ENCODE results near the gene ANKRD44.

Gene ANKRD44

DNA sequence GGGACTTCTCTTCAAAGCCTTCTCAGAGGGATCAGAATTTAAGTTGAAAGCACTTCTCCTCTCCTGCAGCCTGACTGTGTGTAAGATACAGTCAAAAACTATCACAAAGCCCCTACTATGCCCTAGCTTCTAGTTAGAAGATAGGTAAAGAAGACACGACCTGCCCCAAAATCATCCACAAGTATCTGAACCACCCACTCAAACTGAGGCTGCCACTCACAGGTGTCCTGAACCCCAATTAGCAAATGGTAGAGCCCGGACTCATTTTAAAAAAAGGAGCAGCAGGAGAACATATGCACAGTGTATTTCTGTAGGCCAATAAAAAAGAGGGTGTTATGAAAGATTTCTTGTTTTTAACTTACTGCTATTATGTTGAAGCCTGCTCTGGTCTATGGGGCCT, 74.4 kb downstream of the ANKRD44 start:
- DNase-seq, result no peak

DNA sequence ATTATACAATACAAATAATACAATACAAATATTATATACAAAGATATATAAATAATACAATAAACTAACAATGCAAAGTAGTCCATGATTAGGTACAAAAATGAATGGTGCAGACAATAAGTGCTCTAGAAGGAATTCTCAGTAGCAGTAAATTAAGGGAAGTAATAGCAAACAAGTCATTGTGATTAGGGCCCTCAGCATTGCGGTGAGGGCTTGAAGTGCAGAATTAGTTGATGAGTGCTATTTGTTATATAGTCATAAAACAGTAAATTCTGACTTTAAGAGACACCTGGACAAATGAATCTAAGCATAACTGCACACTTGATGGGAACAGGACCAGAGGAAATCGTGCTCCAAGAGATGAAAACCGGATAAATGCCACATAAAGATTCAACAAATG, 74.9 kb downstream of the ANKRD44 start:
- no peak for DNase-seq

DNA sequence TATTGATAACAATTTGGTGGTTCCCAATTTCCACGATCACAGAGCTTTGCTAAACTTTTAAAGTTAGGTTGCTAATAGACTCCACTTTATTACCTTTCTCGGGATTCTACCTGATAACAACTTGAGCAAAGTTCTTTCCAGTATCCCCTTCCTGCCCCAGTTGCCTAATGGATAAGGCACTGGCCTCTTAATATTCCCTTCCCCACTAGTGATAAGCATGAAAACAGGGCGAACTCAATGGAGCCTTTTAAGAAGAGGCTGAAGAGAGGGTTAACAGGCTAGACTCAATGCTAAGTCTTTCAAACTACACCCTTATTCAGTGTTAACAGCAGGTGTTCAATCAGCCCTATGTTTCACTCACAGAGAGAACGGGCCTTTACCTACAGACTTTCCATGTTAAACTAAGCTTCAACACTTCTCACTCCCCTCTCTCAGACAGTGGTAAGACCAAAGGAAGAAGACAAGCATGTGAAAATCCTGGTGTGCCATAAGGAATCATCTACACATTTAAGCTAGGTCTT, 75.8 kb downstream of the ANKRD44 start:
- DNase-seq, result no peak

DNA sequence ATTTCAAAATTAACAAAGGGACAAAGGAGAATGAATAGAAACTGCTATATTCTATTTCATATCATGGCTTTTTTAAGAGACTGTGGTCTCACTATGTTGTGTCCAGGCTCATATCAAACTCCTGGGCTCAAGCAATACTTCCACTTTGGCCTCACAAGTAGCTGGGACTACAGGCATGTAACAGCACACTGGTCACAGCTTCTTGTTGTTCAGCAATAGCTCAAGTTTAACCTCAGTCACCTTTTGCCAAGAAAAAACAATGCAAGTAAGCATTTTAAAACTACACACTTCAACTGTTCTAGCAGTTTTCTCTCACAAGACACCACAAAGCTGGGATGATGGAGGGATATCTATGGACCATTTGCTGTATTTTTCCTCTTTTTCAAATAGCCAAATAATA, 77.1 kb downstream of the ANKRD44 start:
- DNase-seq, result no peak

DNA sequence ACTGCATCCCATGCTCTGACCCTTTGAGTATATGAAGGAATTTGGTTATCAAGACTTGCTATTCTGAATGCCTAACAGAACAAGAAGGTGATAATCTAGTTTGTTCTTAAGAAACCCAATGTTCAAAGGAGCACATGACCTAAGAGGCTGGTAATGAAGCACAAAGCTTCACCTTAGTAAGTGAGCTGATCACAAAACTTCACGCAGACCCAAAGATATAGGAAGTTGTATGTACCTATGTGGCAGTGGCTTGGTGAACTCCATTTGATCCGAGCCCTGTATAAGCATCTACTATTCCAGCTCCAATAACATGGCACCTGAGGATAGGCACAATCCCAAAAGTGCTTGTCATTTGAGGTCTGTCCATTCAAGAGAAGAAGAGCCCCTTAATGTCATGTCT, 78.6 kb downstream of the ANKRD44 start:
- no peak for DNase-seq

DNA sequence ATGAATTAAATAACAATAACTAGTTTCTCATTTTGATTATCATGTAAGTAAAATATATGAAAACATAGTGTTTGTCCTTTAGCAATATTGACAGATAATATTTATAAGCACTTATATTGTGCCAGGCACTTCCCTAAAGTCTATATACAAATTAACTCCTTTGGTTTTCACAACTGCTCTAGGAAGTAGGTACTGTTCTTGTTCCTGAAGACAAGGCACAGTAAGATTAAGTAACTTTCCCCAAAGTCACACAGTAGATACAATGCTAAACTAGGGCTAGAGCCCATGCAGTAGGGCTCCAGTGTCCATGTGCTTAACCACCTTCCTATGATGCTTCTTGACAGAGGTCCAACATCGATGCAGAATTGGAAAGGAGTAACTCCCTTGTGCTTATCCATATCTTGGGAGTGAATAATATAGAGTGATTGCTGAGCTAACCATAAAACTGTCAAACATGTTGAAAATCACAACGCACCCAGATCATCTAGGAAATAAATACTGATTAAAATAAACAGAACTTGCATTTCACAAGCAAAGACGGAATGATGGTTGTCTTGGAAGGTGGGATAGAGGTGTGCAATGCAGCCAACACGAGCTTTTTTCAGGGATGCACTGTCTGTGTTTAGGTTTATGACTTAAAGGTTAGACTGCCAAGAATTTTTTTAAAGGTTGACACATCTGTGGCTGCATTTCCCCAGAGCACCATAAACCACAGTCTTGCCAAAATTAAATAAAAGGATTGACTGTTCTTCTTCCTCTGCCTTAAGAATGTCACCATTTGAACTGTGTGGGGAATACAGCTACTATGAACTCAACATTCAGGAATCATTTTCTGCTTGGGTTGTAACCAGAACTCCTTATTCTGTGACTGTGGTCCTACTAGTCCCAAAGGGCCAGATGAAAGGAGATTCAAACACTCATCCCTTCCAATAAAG, 80.8 kb downstream of the ANKRD44 start:
- no peak for DNase-seq

DNA sequence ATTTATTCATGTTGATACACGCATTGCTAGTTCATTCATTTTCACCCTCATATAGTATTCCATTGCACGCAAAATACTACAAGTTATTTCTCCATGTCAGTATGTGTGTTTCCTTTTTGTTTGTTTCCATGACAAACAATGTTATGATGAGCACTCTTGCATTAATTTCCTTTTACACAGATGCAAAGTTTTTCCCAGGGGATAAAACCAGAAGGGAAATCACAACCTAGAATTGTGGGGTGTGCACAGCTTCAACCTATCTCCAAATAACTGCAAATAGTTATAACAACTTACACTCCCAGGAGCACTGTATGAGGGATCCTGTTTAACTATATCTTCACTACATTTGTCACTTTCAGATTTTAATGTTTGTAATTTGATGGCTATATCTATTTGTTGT, 87.1 kb downstream of the ANKRD44 start:
- DNase-seq, result no peak

DNA sequence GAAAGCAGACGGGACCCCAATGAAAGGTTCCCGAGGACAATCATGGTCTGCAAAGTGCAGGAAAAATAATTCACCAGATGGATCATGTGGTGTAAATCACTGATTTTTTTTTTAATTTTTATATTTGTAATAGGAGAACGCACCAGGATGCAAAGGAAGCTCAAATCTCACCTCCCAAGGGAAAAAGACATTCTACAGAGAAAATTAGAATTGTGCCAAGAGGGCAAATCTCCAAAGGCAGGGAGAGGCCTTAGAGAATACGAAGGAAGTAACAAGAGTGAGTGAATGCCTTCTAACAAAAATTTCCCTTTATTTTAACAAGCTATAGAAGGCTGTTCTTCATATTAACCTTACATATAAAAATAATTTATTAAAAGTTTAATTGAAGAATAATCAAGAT, 90.9 kb downstream of the ANKRD44 start:
- no peak for DNase-seq

DNA sequence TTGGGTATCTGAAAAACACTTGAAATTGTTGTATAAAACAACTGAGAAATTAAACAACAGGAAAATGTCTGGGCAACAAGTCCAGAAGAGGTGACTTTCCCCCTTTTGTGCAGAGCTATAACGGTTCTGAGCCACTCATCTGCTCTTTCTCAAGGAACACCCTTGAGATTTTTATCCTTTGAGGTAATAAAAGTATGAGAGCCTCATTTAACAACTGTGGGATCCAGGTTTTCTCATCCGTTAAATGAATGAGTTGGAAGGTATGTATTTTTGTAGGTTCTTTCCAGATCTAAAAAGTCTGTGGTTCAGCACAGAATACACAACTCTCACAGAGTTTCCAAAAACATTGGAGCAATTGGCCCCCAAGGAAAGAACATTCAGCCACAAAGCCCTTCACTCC, 93.0 kb downstream of the ANKRD44 start:
- DNase-seq, result no peak

DNA sequence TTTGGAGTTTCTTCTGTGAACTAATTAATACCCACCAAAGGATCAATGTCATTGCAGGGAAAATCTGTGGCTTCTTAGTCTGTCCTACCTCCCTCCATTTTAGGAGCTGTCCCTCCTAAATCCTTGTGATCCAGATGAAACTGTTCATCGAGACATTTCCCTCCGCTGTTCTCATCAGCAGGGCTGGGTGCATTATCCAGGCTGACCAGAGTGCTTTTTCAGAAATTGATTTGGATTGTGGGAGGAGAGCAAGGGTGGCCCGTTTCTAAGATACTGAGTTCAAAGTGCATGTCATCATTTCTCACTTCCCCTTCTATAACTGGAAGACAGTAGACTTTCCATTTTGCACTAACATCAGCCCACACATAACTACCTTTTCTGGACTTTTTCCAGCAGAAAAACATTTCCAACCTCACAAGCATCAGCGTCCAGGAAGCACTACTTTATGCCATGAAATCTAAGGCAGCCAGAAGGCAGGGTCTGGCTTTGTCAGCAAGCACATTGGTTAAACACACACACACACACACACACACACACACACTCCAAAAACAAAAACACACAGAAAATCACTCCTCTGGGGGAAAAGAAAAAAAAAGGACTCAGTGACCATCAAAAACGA, 94.1 kb downstream of the ANKRD44 start:
- no peak for DNase-seq

DNA sequence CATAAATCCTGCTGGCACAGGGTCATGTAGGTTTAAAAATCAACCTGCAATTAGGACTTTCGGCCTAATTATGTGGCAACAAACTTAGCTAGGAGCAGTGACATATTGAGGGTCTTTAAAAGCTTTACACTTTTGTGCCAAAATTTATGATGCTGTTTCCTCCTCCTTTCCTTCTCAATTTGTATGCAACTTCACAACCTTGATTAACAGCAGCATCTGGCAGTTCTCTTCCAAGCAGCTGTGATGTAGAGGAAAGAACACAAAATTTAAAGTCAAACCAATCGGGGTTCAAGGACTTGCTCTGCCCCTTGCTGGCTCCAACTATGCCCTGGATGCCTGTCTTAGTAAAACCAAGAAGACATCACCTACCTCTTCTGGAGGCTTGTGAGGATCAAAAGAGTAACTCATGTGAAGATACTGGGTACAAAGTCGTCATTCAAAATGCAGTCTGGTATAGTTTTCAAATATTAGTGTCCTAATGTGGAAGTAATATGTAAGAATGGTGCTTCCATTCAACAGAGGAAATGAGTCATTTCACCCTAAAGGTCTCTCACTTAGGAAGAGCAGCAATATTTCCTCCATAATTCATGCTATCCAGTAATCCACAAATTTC, 94.7 kb downstream of the ANKRD44 start:
- DNase-seq, result no peak

DNA sequence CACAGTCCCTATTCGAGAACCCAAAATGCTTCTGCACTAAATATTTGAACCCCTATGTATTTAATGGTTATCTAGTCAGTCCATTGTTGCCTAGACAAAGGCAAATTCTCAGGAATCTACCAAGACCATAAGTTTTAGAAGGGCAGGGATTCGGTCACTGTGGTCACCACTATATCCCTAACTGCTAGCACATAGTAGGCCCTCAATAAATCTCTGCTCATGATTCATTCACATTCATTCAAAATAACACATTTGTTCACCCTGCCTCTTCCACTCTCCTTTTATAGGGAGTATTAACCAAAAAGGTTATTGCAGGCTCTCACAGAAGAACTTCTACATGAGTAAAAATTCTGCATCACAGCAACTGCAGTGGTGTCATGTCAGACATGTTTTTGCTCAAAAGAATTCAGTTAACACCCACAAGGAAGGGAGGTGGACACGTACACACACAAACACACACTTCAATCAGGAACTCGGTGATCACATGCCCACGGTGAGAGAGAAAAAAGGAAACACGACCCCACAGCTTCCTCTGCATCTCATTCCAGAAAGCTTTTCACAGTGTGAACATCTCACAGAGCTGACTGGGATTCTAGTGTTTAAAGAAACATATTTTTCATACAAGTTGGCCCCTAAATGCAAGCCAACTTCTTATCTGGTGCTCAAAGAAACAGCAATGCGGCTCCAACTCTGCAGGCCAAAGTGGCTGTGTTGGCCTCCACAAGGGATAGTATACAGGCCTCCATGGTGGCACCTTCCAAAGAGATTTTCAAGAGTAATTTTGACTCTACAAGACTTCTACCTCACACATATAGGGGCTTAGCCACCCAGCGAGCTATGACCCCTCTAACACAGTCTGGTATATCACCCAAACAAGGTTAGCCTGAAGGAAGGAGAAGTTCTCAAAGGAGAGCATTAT, 98.0 kb downstream of the ANKRD44 start:
- DNase-seq, result no peak

DNA sequence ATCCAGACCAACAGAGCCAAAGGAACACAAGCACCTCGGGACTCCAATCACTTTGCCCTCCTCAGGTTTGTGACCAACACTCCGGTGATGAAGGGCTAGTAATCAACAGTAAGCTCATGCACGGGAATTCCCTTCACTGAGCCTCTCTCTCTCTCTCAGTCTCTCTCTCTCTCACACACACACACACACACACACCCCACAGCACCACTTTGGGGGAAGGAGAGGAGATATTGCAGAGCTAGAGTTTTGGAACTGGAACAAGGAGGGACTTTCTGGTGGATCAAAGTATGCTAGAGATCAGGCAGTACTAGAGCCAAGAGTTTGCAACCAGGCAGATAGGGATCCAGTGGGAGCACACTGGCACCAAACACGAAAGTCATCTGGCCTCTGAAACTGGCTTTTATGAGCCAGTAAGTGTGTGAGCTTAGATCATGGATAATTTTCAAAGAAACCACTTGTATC, 98.7 kb downstream of the ANKRD44 start:
- DNase-seq, result peak; percentile 31

DNA sequence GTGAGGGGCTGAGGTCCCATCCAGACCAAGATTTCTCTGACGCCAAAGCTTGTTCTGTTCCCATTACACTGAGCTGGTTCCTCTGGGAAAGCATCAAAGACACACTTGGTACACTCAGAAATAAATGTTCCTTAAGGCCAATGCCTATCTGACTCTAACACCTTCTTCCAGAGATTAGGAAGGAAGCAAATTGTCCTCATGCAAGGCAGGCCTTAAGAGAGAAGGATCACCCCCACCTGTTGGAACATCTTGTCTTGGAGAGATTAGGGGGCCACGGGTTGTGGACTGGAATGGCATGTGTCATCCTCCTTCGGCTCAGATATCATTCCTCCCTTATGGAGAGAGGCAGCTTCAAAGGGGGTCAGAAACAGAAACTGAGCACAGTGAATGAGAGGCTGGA, 100.2 kb downstream of the ANKRD44 start:
- no peak for DNase-seq

DNA sequence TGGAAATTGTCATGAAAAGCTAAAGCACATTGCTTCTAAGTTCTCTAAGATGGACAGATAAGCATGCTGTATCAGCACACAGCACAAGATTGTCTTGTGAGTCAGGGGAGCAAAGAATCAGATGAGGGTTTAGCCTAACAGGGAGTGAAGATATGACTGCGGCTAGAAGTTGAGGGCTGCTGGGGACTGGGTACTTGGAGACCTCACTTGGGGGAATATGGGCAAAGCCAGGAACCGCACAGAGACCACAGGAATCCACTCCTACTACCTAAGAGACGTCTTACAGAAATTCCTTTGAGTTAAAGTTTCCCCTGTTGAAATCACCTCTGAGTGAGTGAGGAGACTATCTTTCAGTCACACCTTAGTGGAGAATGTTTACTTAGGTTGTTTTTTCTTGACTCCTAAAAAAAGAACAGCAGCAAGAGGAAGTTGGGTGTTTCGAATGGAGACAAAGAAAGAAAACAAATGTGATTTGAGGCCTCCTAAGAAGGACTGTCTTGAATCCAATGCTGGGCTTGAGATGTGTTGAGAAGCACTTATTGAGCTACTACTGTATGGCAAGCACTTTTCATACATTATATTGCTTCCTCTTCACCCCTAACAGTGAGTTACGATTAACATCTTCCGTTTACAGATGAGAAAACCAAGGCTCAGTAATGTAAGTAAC, 100.7 kb downstream of the ANKRD44 start:
- peak; percentile 31 for DNase-seq

DNA sequence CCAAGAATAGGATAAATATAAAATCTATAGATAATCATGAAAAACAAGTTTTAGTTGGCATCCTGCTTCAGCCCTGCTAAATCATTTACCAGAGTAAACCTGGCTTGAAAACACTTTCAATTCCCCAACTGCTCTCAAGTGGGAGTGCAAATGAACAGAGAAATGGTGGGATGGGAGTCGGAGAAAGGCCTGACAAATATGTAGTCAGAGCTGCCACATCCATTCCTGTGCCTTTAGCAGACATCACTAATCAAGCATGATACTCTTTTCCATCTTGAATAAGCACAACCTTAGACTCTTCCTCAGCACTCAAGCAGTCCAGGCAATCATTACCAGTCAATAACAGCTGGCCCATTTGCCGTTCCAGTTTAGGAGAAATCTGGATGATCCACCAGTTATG, 101.3 kb downstream of the ANKRD44 start:
- DNase-seq, result no peak

DNA sequence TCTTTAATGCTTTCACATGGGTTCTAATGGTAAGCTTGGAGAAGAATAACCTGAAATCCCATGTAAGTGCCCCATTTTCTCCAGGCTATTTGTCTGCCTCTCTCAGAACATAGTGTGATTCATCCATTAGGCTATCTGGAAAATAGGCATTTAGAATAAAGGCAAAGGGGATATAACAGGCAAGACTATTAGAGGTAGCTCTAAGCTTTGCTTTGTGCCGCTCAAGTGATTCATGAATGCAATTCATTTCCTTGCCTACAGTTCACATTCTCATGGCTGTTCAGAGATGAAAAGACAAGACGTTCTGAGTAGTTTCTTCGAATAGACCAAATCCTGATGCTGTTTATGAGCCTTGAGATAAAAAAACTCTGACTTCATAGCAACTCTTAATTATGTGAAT, 101.7 kb downstream of the ANKRD44 start:
- no peak for DNase-seq

DNA sequence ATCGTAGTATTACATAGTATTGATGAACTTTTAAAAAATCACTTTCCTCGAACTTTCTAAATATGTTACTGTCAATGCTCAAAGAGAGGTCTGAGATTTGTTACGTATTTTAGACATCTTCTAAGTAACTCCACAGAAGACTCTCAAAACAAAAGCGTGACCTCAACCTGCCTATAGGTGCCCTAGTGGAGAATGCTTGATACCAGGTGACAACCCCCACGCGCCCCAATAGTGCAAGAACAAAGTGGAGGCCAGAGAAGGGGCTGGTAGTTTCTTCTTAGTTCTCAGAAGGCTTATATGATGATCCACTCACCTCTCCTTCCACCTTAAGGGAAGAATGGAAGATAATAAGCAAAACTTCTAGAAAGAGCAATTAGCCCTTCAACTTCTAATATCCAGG, 102.6 kb downstream of the ANKRD44 start:
- no peak for DNase-seq

DNA sequence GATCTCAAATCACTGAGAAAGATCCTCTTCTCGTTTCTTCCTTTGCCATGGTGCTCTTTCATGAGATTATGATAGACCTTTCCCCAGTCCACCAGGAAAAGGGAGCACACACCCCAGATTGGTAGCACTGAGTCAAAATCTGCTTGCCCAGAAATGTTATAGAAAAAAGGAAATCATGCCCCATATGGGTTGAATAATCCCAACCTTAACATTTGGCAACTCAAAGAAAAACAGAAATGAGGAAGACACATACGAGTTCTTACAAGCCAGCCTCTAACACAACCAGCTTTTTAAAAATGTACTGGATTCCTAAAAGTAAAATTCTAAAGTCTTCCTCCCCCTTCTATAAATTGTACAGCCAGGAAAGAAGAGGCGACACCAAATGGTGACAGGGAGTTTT, 103.0 kb downstream of the ANKRD44 start:
- no peak for DNase-seq

DNA sequence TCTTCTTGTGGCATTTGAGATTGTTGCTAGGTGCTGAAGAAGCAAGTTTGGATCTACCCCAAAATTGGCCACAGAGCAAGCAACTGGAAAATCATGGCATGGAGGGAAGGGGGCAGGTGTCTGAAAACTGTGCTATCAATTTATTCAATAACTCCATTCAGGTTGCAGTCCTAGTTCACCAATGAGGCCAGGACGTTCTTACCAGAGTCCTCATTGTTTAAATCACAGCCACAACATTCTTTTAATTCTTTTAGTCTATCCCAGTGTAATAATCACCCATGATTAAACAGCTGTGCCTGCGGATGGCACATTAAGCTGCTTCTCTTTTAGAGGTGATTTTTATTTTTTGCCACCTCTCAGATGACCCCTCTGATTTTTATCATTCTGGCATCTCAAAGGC, 103.5 kb downstream of the ANKRD44 start:
- no peak for DNase-seq

DNA sequence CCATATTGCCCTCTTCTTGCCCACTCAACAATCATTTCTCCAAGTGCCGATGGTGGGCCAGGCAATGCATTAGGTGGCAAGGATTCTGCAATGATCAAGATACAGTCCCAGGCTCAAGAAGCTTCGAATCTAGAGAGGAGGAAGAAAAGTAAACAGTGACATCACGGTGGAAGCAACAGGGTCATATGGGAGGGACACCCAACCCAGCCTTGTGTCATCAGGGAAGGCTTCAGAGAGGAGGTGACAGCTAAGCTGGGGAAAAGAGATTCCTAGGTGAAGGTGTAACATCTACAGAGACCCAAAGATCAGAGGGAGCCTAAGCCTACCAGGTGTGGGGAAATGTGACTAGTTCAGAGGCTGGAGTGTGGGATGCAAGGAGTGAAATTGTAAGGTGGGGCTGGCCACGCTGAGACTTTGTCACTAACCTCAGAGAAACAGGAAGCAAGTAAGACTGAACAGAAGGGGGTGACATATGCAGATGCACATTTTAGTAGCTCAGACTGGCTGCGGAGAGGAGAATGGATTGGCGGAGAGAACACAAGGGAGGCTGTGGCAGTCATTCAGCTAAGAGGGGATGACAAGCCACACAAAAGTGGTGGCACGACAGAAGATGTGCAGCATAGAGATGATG, 104.9 kb downstream of the ANKRD44 start:
- DNase-seq, result peak; percentile 58
